ENCODE data around the gene CLCN5. TPM values are rescaled to one million over a fixed set of nuclear protein-coding genes. Genes with fewer than 3 reads are reported as not detected.

The CLCN5 gene
- total RNA-seq, 6 experiments from 2014 or later, result 9.7 to 26.5 (median 14.0) TPM

DNA sequence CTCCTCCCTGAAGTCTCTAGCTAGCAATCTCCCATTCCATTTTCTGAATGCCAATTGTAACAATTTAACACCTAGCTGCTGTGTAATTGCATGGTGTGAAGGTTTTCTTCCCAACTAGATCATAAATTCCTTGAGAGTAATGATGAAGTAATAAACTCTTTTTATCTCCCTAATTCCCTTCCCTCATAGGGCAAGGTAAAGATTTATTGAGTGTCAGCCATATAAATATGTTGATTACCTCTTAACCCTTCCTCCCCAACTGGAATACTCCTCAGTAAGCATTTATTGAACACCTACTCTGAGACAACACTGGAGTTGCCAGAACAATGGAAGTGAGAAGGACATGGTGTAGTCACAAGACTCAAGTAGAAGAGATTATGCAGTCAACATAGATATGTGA is 112.7 kb downstream of the CLCN5 start:
- ATAC-seq (no peak), DNase-seq (no peak)
- Histone ChIP-seq H3K36me3 (no peaks in the 10 kb centered on the region), H3K4me1 (no peaks in the 10 kb centered on the region), H3K9me3 (no peaks in the 10 kb centered on the region), H3K27ac (no peak overlapping the region), H3K27me3 (no peaks in the 10 kb centered on the region), H3K4me3 (no peak overlapping the region)
- TF ChIP-seq, protein P1, sequence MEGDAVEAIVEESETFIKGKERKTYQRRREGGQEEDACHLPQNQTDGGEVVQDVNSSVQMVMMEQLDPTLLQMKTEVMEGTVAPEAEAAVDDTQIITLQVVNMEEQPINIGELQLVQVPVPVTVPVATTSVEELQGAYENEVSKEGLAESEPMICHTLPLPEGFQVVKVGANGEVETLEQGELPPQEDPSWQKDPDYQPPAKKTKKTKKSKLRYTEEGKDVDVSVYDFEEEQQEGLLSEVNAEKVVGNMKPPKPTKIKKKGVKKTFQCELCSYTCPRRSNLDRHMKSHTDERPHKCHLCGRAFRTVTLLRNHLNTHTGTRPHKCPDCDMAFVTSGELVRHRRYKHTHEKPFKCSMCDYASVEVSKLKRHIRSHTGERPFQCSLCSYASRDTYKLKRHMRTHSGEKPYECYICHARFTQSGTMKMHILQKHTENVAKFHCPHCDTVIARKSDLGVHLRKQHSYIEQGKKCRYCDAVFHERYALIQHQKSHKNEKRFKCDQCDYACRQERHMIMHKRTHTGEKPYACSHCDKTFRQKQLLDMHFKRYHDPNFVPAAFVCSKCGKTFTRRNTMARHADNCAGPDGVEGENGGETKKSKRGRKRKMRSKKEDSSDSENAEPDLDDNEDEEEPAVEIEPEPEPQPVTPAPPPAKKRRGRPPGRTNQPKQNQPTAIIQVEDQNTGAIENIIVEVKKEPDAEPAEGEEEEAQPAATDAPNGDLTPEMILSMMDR (IDR thresholded peaks at IDR 0.05), result no peak
- TF ChIP-seq POLR2A (IDR thresholded peaks at IDR 0.05), result no peak
- intact Hi-C loops (cut with DNase I), result no loop called here

- no peaks in the 10 kb centered on the region for H3K27me3 ChIP-seq
- no peak for TF ChIP-seq POLR2A (IDR thresholded peaks at IDR 0.05)
- TF ChIP-seq, protein P1 (IDR thresholded peaks at IDR 0.05), result no peak
- H3K27ac ChIP-seq, result no peak overlapping the region
- H3K4me1 ChIP-seq, result no peaks in the 10 kb centered on the region
- H3K4me3 ChIP-seq, result no peak overlapping the region
- no peaks in the 10 kb centered on the region for H3K9me3 ChIP-seq
- intact Hi-C loops (cut with DNase I), result no loop called here
- H3K36me3 ChIP-seq, result no peaks in the 10 kb centered on the region
- DNase-seq (no peak), ATAC-seq (peak in 1 of 4 donors; percentile 20)
- WGBS (ENCODE audit: insufficient coverage, low coverage, low lambda C conversion rate, missing lambda C conversion rate), result 21% methylated on average over 2 of the region's 2 CpGs
Measured at GRCh38 chrX:50036426-50036825, 114.0 kb downstream of the CLCN5 start.

DNA sequence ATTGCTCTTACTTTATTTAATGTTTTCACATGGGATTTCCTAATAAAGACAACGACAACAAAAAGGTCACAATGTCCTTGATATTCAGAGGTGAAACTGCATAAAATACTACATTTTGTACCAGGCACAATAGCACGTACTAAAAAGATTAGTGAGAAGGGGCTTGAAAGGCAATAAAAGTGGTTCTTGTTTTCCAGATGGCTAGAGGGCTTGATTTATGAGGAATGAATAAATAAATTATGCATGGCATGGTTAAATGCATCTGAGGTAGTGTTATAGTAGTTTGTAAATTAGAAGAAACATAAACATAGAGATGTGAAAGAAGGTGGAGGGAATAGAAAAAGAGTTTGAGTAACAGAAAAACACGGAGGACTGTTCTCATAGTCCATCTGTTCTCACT is 123.4 kb downstream of the CLCN5 start:
- Histone ChIP-seq H3K36me3 (no peaks in the 10 kb centered on the region), H3K27me3 (no peaks in the 10 kb centered on the region), H3K4me1 (no peaks in the 10 kb centered on the region), H3K4me3 (no peak overlapping the region), H3K9me3 (no peaks in the 10 kb centered on the region), H3K27ac (no peak overlapping the region)
- TF ChIP-seq POLR2A (IDR thresholded peaks at IDR 0.05), result no peak
- TF ChIP-seq, protein P1 (IDR thresholded peaks at IDR 0.05), result no peak
- 50% methylated on average over 3 of the region's 3 CpGs for WGBS (ENCODE audit: insufficient coverage, low coverage, low lambda C conversion rate, missing lambda C conversion rate)
- ATAC-seq (no peak), DNase-seq (no peak)
- intact Hi-C loops (cut with DNase I), result no loop called here

DNA sequence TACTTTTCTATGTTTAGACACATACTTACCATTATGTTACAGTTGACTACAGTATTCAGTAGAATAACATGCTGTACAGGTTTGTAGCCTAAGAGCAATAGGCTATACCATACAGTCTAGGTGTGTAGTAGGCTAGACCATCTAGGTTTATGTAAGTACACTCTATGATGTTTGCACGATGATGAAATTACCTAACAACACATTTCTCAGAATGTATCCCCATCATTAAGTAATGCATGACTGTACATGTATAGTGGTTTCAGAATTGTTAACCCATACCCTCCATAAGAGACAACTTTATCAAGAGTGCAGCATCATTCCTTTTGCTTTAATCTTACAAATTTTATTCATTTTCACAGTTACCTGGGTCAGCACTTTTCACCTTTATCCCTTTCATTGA is 126.8 kb downstream of the CLCN5 start:
- H3K27ac ChIP-seq, result no peak overlapping the region
- no peak for ATAC-seq

More for the DNA sequence above, 126.8 kb downstream of the CLCN5 start:
- 50% methylated on average over 1 of the region's 1 CpG for WGBS (ENCODE audit: insufficient coverage, low coverage, low lambda C conversion rate, missing lambda C conversion rate)
- no peak for DNase-seq
- Histone ChIP-seq H3K9me3 (no peaks in the 10 kb centered on the region), H3K4me3 (no peak overlapping the region), H3K27me3 (no peaks in the 10 kb centered on the region), H3K36me3 (no peaks in the 10 kb centered on the region), H3K4me1 (no peaks in the 10 kb centered on the region)
- TF ChIP-seq, protein P1 (IDR thresholded peaks at IDR 0.05), result no peak
- no peak for TF ChIP-seq POLR2A (IDR thresholded peaks at IDR 0.05)
- intact Hi-C loops (cut with DNase I), result no loop called here

Data from right lobe of liver (tissue), 6 donors.